Esophagus squamous epithelium (tissue), 4 donors: ENCODE results near the gene LOXL1.

Experiments used
- CTCF ChIP-seq, 6 experiments: fragments of 450-650 bp in 4 of 6; fragments of 200-600 bp in 2 of 6; sonication (generic) in 2 of 6; IDR thresholded peaks; one replicate each; pipeline ENCODE4 v1.5.1; 2016 to 2019; ENCODE audit warnings: antibody characterized with exemption in 6 of 6, mild to moderate bottlenecking in 4 of 6, moderate library complexity in 4 of 6
- POLR2A ChIP-seq, 4 donors: fragments of 450-650 bp; IDR thresholded peaks; one replicate each; pipeline ENCODE4 v1.6.1; 2017; ENCODE audit warnings: antibody characterized with exemption in 4 of 4, mild to moderate bottlenecking in 4 of 4, moderate library complexity in 3 of 4

- TF ChIP-seq POLR2A (IDR thresholded peaks at IDR 0.05), result no peak
- TF ChIP-seq CTCF (IDR thresholded peaks at IDR 0.05), result no peak
Observed at GRCh38 chr15:73900095-73900712, 26.1 kb upstream of the LOXL1 start.
